ENCODE results near the gene CTH. TPM values are rescaled to one million over a fixed set of nuclear protein-coding genes. Genes with fewer than 3 reads are reported as not detected.
"Not testable (repeated sequence)": the region's sequence is repeated elsewhere in the genome, so short reads cannot be mapped to it uniquely, and the experiment has no call there.

CTH gene
- total RNA-seq, 1 experiment from 2014 or later, result 33.9 TPM

DNA sequence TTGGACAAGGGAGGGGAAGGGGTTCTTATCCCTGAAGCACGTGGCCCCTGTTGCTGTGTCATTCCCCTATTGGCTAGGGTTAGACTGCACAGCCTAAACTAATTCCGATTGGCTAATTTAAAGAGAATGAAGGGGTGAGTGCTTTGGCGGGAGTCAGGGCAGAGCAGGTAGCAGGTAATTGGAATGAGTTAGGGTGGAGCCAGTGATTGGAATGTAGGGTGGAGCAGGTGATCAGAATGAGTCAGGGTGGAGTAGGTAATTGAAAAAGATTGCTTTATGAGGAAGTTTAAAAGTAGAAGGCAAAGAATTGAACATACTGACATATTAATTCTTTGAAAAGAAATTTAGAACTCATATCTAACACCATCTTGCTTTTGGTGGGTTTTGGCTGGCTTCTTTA, 44.1 kb upstream of the CTH start:
- H3K4me2 ChIP-seq; H3F3A ChIP-seq (ENCODE audit: insufficient read depth, low read depth); BruUV-seq (replicated peaks); POLR2A ChIA-PET (ENCODE audit: unreplicated experiment); H3K79me2 ChIP-seq (ENCODE audit: low read depth); H3K9me2 ChIP-seq (ENCODE audit: insufficient read depth); CTCF ChIA-PET; H4K20me1 ChIP-seq (ENCODE audit: insufficient read depth); H2AFZ ChIP-seq; H3K36me3 ChIP-seq (ENCODE audit: low read depth); H3K4me3 ChIP-seq; intact Hi-C loops (cut with micrococcal nuclease; ENCODE audit: unreplicated experiment); H3K9me3 ChIP-seq (ENCODE audit: insufficient read depth, low read depth); H3K27me3 ChIP-seq (ENCODE audit: insufficient read depth, low read depth): not testable (repeated sequence)
- DNase-seq, result peak in 1 of 2 experiments; percentile 63
- H3K27ac ChIP-seq, result peak overlapping the region; percentile 35
- peaks cover 10% of the 10 kb centered on the region for H3K4me1 ChIP-seq (replicated peaks; ENCODE audit: insufficient read depth)

- BruUV-seq (replicated peaks); H3K27me3 ChIP-seq (ENCODE audit: insufficient read depth, low read depth); H3K79me2 ChIP-seq (ENCODE audit: low read depth); H3K4me3 ChIP-seq; H3K36me3 ChIP-seq (ENCODE audit: low read depth); H2AFZ ChIP-seq; H3K4me2 ChIP-seq; H4K20me1 ChIP-seq (ENCODE audit: insufficient read depth); CTCF ChIA-PET; H3F3A ChIP-seq (ENCODE audit: insufficient read depth, low read depth); intact Hi-C loops (cut with micrococcal nuclease; ENCODE audit: unreplicated experiment); H3K9me2 ChIP-seq (ENCODE audit: insufficient read depth); DNase-seq; POLR2A ChIA-PET (ENCODE audit: unreplicated experiment); H3K9me3 ChIP-seq (ENCODE audit: insufficient read depth, low read depth): not testable (repeated sequence)
- peak overlapping the region; percentile 35 for H3K27ac ChIP-seq
- H3K4me1 ChIP-seq (replicated peaks; ENCODE audit: insufficient read depth), result peaks cover 10% of the 10 kb centered on the region
These were observed 43.7 kb upstream of the CTH start for GRCh38 chr1:70367397-70367796.

- H3K9me2 ChIP-seq (ENCODE audit: insufficient read depth); H2AFZ ChIP-seq; H3K4me3 ChIP-seq; H4K20me1 ChIP-seq (ENCODE audit: insufficient read depth); H3K9me3 ChIP-seq (ENCODE audit: insufficient read depth, low read depth); intact Hi-C loops (cut with micrococcal nuclease; ENCODE audit: unreplicated experiment); H3F3A ChIP-seq (ENCODE audit: insufficient read depth, low read depth); H3K79me2 ChIP-seq (ENCODE audit: low read depth); H3K27me3 ChIP-seq (ENCODE audit: insufficient read depth, low read depth); H3K27ac ChIP-seq; H3K36me3 ChIP-seq (ENCODE audit: low read depth); BruUV-seq (replicated peaks); DNase-seq; H3K4me2 ChIP-seq; CTCF ChIA-PET: not testable (repeated sequence)
- POLR2A ChIA-PET (ENCODE audit: unreplicated experiment), result interaction anchor here (0.7 kb wide), 1 partner anchor 304 kb away, joined by 5 read pairs; no protein-coding TSS in a partner anchor
- H3K4me1 ChIP-seq (replicated peaks; ENCODE audit: insufficient read depth), result peaks cover 23% of the 10 kb centered on the region
These were observed 39.5 kb upstream of the CTH start for GRCh38 chr1:70371586-70371985.

DNA sequence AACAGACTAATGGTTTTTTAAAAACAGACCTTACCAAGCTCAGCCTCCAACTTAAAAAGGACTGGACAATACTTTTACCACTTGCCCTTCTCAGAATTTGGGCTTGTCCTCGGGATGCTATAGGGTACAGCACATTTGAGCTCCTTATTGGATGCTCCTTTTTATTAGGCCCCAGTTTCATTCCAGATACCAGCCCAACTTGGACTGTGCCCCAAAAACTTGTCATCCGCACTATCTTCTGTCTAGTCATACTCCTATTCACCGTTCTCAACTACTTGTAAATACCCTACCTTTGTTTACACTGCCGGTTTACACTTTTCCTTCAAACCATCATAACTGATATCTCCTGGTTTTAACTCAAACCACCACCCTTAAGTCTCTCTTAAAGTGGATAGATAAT, 38.6 kb upstream of the CTH start:
- DNase-seq, result no peak
- CTCF ChIA-PET, result no interaction called here
- H3K4me2 ChIP-seq, result no peak overlapping the region
- H3K4me1 ChIP-seq (replicated peaks; ENCODE audit: insufficient read depth), result peaks cover 15% of the 10 kb centered on the region
- no peaks in the 10 kb centered on the region for H3K79me2 ChIP-seq (ENCODE audit: low read depth)
- TF ChIP-seq CTCF (conservative IDR thresholded peaks at IDR 0.05) (no peak), EZH2 (IDR thresholded peaks at IDR 0.05; ENCODE audit: low read depth) (no peak)
- POLR2A ChIA-PET (ENCODE audit: unreplicated experiment), result no interaction called here
- H3K4me3 ChIP-seq, result no peak overlapping the region
- H3K27ac ChIP-seq, result no peak overlapping the region
- no peaks in the 10 kb centered on the region for H3K9me2 ChIP-seq (ENCODE audit: insufficient read depth)
- intact Hi-C loops (cut with micrococcal nuclease; ENCODE audit: unreplicated experiment), result no loop called here
- H3F3A ChIP-seq (ENCODE audit: insufficient read depth, low read depth), result 0 out of 2 replicates have a peak, but pooled peaks cover 4% of the 10 kb centered on the region
- H3K27me3 ChIP-seq (ENCODE audit: insufficient read depth, low read depth), result no peaks in the 10 kb centered on the region
- no peaks in the 10 kb centered on the region for H3K9me3 ChIP-seq (ENCODE audit: insufficient read depth, low read depth)
- H2AFZ ChIP-seq, result no peak overlapping the region
- H3K36me3 ChIP-seq (ENCODE audit: low read depth), result no peaks in the 10 kb centered on the region
- H4K20me1 ChIP-seq (ENCODE audit: insufficient read depth), result no peaks in the 10 kb centered on the region
- no TSS peak for BruUV-seq (replicated peaks)

DNA sequence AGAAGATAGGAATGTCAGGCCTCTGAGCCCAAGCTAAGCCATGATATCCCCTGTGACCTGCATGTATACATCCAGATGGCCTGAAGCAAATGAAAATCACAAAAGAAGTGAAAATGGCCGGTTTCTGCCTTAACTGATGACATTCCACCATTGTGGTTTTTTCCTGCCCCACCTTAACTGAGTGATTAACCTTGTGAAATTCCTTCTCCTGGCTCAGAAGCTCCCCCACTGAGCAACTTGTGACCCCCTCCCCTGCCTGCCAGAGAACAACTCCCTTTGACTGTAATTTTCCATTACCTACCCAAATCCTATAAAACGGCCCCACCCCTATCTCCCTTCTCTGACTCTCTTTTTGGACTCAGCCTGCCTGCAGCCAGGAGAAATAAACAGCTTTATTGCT, 37.5 kb upstream of the CTH start:
- Histone ChIP-seq H3K4me1 (replicated peaks; ENCODE audit: insufficient read depth) (peaks cover 14% of the 10 kb centered on the region), H2AFZ (0 out of 2 replicates have a peak overlapping the region, but pooled peaks have one; percentile 53), H3K4me2 (peak overlapping the region; percentile 49), H3K27ac (peak overlapping the region; percentile 28; the same call in 1 of the 2 replicates)
- BruUV-seq (replicated peaks); H3K9me2 ChIP-seq (ENCODE audit: insufficient read depth); H4K20me1 ChIP-seq (ENCODE audit: insufficient read depth); H3K27me3 ChIP-seq (ENCODE audit: insufficient read depth, low read depth); H3K9me3 ChIP-seq (ENCODE audit: insufficient read depth, low read depth); H3K4me3 ChIP-seq; H3F3A ChIP-seq (ENCODE audit: insufficient read depth, low read depth); CTCF ChIA-PET; H3K36me3 ChIP-seq (ENCODE audit: low read depth); H3K79me2 ChIP-seq (ENCODE audit: low read depth): not testable (repeated sequence)
- POLR2A ChIA-PET (ENCODE audit: unreplicated experiment), result interaction anchor here (0.7 kb wide), 1 partner anchor 37 kb away, joined by 4 read pairs; no protein-coding TSS in a partner anchor
- intact Hi-C loops (cut with micrococcal nuclease; ENCODE audit: unreplicated experiment), result loop anchor here (1.0 kb wide), 2 partner anchors 18 to 38 kb away; partner anchors contain the start of gene CTH
- peak; percentile 47 to 55 for DNase-seq
